Adipose tissue (tissue), 3 donors: ENCODE measurements around the gene LAMA2. TPM values are rescaled to one million over a fixed set of nuclear protein-coding genes. Genes with fewer than 3 reads are reported as not detected.

Experiments used
- H3K27ac ChIP-seq: one replicate; pipeline ENCODE4 v1.5.1; 2013; ENCODE audit warnings: low read depth, low read length
- WGBS, 3 donors: extraction: QIAGEN DNeasy Blood & Tissue Kit; methylation state at CpG; one replicate each; pipeline ENCODE4 v1.1.7; 2013; 5-methylcytosine and 5-hydroxymethylcytosine counted together
- polyA plus RNA-seq, 3 donors: library from polyadenylated mRNA; stranded (reverse); fragments of 200-250 nt; gene quantifications; one replicate each; pipeline ENCODE4 v1.2.3, GENCODE V29; 2013
- donor health status: healthy with polysubstance abuse.
- donor health status: Bipolar disorder and iron deficiency.
- donor health status: healthy.

LAMA2 gene
- polyA plus RNA-seq, 3 donors = 9.7 to 36.0 (median 26.0) TPM

DNA sequence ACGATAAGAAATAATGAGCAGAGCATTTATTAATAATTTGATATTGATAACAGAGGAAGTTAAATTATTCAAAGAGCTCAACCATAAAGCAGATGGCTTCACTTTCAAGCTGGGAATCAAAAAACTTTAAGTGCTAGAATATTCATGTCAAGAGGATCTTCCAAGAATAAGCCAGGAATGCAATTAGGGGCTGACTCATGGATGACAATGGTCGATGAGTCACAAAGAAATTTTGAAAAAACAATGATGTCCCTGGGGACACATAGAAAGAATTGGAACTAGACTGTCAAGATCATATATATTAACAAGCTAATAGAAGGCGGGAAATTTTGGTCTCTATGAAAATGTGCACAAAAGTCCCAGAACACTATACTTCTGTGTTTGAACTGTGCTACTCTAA lies 304.1 kb downstream of the LAMA2 start:
- 73 to 88% (median 81%) methylated on average over 3 of the region's 3 CpGs for WGBS, 3 donors
- no peak overlapping the region for H3K27ac ChIP-seq

DNA sequence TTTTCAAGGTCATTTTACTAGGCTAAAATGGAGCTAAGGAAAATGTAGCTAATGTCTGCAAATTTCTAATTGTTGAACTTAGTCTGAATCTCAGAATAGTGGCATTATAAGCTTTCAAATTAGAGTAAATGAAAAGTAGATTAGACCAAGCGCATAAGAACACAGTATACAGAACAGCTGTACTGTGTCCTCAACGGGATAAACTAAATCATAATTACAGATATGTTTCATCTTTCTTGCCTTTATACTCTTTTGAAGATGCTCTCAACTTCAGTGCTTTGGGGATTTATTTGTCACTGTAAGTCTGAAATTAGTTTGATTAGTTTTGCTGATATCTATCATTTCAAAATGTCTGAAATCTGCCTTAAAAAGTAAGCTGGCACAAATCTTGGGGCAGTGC lies 305.4 kb downstream of the LAMA2 start:
- WGBS, 3 donors = 72 to 89% (median 85%) methylated on average over 2 of the region's 2 CpGs
- no peak overlapping the region for H3K27ac ChIP-seq

- WGBS, 3 donors = 83 to 95% (median 86%) methylated on average over 2 of the region's 2 CpGs
- no peak overlapping the region for H3K27ac ChIP-seq
Measured at GRCh38 chr6:129188795-129189194, 305.9 kb downstream of the LAMA2 start.

GRCh38 chr6:129189266-129189665 lies 306.3 kb downstream of the LAMA2 start:
- H3K27ac ChIP-seq = no peak overlapping the region
- 81 to 93% (median 89%) methylated on average over 1 of the region's 1 CpG for WGBS, 3 donors

DNA sequence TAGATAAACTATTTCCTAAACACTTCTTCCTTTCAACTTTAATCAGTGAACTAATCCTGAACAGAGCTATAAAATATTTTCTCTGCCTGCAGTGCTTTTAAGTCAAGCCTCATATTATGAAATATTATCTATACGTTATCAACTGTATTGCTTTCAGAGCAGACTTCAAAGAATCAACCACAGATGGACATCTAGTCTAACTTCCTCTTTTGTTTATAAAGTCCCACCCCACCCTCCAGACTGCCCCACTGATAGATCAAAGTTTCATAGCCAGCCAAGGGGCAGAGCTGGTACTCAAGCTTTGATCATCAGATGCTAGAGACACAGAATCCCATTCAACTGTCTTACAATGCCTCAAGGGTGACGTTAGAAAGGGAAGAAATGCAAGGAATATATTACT lies 308.3 kb downstream of the LAMA2 start:
- WGBS, 3 donors = 67 to 82% (median 73%) methylated on average over 2 of the region's 2 CpGs
- no peak overlapping the region for H3K27ac ChIP-seq

DNA sequence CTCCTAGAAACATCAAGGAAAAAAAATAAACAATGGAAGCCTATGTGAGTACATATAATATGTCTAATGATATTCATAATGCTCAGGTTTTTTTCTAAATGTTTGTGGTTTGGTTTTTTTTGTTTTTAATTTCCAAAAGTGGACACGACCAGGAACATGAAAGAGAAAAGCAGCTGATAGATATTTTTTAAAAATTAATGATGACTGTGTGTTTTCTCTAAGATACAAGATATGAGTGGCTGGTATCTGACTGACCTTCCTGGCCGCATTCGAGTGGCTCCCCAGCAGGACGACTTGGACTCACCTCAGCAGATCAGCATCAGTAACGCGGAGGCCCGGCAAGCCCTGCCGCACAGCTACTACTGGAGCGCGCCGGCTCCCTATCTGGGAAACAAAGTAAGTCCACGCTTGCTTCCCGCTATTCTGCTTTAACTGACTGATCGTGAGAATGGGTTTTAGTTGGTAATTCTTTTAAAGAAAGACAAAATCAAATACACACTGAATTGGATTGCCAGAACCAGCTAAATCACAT lies 309.6 kb downstream of the LAMA2 start:
- 90 to 96% (median 92%) methylated on average over 14 of the region's 14 CpGs for WGBS, 3 donors

GRCh38 chr6:129194306-129194941 lies 311.5 kb downstream of the LAMA2 start:
- WGBS, 3 donors = 81 to 91% (median 90%) methylated on average over 7 of the region's 7 CpGs
- H3K27ac ChIP-seq = no peak overlapping the region

More for the DNA sequence above, 309.6 kb downstream of the LAMA2 start:
- H3K27ac ChIP-seq = no peak overlapping the region

DNA sequence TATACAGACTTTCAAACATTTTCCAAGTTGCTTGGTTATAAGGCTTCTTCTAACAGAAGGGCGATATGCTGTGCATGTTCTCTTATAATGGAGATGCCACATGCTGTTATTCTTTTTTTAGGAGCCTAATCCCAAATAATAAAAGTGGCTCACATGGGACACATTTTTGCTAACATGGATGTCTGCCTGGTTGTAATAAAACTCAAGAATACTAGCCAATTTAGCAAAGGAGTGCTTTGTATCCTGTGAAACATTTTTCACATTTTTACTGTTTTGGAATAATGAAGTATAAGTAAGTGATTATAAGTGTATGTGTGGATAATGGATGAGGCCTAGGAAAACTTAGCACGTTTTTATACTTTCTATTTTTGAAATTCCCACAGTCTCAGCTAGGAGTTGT lies 312.2 kb downstream of the LAMA2 start:
- H3K27ac ChIP-seq = no peak overlapping the region
- 49 to 66% (median 63%) methylated on average over 2 of the region's 2 CpGs for WGBS, 3 donors

DNA sequence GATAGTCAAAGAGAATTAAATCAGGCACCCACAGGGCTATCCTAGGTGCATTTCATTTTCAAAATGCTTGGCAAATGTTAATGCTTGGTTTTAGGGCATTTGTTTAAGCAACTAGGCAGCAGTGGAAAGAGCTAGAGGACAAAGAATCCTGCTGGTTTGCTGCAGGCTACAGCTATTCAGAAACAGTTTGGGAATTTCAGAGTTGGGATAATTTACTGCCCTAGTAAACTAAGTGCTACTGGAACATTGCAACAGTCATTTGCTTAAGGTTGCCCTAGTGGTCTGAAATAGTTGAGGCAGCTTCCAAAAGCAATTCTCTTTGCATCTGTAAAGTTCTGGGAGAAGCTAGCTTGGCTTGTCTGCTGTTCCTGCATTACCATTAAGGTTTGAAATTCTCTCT lies 312.7 kb downstream of the LAMA2 start:
- H3K27ac ChIP-seq = no peak overlapping the region

DNA sequence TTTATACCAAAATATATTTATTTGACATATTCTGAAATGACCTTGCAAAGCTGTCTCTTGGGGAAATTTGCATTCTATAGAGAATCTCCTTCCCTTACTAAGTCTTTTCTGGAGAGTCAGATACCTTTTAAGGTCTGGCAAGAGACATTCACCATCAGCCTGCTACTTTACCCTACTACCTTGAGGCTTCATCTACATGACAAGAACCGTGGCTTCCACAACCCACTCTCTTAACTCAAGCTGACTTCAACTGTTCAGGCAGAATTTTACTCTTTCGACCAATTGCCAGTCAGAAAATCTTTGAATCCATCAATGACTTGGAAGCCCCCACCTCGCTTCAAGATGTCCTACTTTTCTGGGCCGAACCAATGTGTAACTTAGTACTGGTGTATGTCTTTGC lies 314.2 kb downstream of the LAMA2 start:
- H3K27ac ChIP-seq = no peak overlapping the region
- WGBS, 3 donors = 70 to 86% (median 84%) methylated on average over 4 of the region's 4 CpGs

GRCh38 chr6:129200151-129200550 lies 317.2 kb downstream of the LAMA2 start:
- WGBS, 3 donors = 75 to 89% (median 87%) methylated on average over 9 of the region's 9 CpGs
- H3K27ac ChIP-seq = no peak overlapping the region

DNA sequence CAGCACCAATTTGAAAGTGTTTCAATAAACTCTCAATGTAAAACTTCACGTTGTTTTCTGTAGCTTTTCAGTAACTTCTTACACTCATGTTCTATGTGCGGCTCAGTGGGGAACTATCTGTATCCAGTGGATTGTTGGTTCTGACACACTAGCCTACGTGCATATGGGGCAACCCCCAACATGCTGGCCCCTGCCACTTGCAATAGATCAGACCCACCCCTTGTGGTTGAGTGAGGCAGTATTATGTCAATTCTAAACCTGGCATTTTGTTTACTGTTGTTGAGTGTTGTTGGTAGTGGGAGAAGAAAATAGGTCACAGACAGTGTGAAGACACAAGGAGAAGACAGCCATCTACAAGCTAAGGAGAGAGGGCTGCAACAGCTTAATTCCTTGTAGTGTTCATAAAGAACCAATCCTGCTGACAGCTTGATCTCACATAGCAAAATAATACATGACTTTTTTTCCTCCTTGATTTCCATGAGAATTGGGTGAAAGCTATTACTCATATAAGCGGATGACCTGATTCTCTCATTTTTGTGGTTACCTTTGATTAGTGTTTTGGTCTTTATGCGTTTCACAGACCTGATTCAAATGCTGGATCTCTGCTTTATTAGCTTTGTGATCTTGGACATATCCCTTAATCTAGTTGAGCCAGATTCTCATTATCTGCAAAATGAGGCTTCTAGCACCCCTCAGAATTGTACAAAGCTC lies 320.4 kb downstream of the LAMA2 start:
- 82 to 91% (median 87%) methylated on average over 5 of the region's 5 CpGs for WGBS, 3 donors
- H3K27ac ChIP-seq = no peak overlapping the region

DNA sequence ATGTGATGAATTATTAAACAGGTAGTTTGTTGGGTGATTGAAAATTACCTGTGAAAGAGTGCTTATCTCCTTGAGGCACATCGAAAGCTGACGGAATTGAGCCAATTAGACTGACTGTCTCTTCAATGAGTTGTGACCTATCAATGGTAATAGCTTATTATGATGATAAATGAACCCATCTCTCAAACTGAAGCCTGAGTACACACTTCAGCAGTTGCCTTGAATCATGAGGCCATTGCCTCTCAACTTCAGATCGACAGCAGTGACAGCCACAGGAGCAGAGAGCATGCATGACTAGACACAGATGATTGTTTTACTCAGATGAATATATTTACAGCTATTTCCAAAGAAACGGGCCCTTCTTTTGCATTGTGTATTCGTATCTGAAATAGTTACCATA lies 323.9 kb downstream of the LAMA2 start:
- WGBS, 3 donors = 28 to 85% (median 80%) methylated on average over 5 of the region's 5 CpGs
- H3K27ac ChIP-seq = no peak overlapping the region

- no peak overlapping the region for H3K27ac ChIP-seq
- WGBS, 3 donors = 58 to 93% (median 86%) methylated on average over 1 of the region's 1 CpG
Measured at GRCh38 chr6:129207832-129208231, 324.9 kb downstream of the LAMA2 start.

GRCh38 chr6:129208415-129209034 lies 325.6 kb downstream of the LAMA2 start:
- H3K27ac ChIP-seq = no peak overlapping the region

GRCh38 chr6:129209355-129209754 lies 326.4 kb downstream of the LAMA2 start:
- WGBS, 3 donors = 78 to 87% (median 86%) methylated on average over 6 of the region's 6 CpGs
- H3K27ac ChIP-seq = no peak overlapping the region

- no peak overlapping the region for H3K27ac ChIP-seq
- WGBS, 3 donors = 86 to 93% (median 92%) methylated on average over 4 of the region's 4 CpGs
Measured at GRCh38 chr6:129210684-129211083, 327.7 kb downstream of the LAMA2 start.

- WGBS, 3 donors = 52 to 97% (median 94%) methylated on average over 1 of the region's 1 CpG
- H3K27ac ChIP-seq = no peak overlapping the region
Measured at GRCh38 chr6:129211626-129212025, 328.7 kb downstream of the LAMA2 start.

- H3K27ac ChIP-seq = no peak overlapping the region
- WGBS, 3 donors = 44 to 76% (median 61%) methylated on average over 3 of the region's 3 CpGs
Measured at GRCh38 chr6:129212081-129212480, 329.1 kb downstream of the LAMA2 start.

- no peak overlapping the region for H3K27ac ChIP-seq
Measured at GRCh38 chr6:129215246-129215645, 332.3 kb downstream of the LAMA2 start.
